GM23248 (cell line): ENCODE measurements around the gene CD63.

Experiments used
- EZH2 ChIP-seq: fragments of 200-600 bp; sonication (generic); IDR thresholded peaks from 2 replicates; pipeline ENCODE4 v1.6.1; 2018; ENCODE audit warnings: antibody characterized with exemption, mild to moderate bottlenecking; ENCODE audit not compliant: insufficient read depth, poor library complexity, severe bottlenecking
- EZH2phosphoT487 ChIP-seq: fragments of 200-600 bp; sonication (generic); IDR thresholded peaks from 2 replicates; pipeline ENCODE4 v1.6.1; 2018; ENCODE audit warnings: antibody characterized with exemption, moderate library complexity, mild to moderate bottlenecking, low read depth; ENCODE audit not compliant: insufficient read depth

DNA sequence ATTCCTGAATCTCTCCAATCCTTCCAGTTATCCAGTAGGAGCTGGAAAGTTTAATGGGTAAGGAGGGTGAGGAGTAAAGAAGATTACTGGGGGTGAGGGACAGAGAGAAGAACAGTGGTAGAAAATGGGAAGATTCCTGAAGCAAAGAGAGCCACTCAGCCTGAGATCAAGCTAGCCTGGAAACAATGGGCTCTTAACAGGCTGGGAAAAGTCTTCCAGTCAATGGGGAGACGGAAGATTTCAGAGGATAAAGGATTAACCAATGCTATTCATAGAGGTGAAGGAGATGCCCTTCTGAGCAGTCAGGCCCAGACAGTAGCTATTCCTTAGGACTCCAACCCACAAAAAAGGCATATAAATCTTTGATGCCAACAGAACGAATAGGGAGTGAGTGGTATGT, 28.9 kb upstream of the CD63 start:
- TF ChIP-seq EZH2, result no peak
- no peak for TF ChIP-seq EZH2phosphoT487
